Stimulated activated CD4-positive, alpha-beta T cell treated with anti-CD3 and anti-CD28 coated beads, Interleukin-12 subunit alpha, Interleukin-12 subunit beta, amount 100 ng/mL, for 4 hours (primary cell): ENCODE data around the gene SCFD2.
"Not testable (repeated sequence)": the region's sequence is repeated elsewhere in the genome, so short reads cannot be mapped to it uniquely, and the experiment has no call there.

Source experiments
- DNase-seq: peaks from one replicate; pipeline ENCODE4 v3.0.0-alpha.2; 2020

The SCFD2 gene

GRCh38 chr4:53185869-53186585 is 179.8 kb downstream of the SCFD2 start:
- DNase-seq: no peak

- DNase-seq: no peak
These were observed 182.1 kb downstream of the SCFD2 start for GRCh38 chr4:53183754-53184153.

DNA sequence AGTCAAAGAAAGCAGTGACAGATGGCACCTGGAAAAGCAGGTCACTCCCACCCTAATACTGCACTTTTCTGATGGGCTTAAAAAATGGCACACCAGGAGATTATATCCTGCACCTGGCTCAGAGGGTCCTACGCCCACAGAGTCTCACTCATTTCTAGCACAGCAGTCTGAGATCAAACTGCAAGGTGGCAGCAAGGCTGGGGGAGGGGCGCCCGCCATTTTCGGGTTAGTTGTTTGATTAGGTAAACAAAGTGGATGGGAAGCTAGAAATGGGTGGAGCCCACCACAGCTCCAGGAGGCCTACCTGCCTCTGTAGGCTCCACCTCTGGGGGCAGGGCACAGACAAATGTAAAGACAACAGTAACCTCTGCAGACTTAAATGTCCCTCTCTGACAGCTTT is 188.1 kb downstream of the SCFD2 start:
- not testable (repeated sequence) for DNase-seq

- DNase-seq: no peak
These were observed 190.2 kb downstream of the SCFD2 start for GRCh38 chr4:53175640-53176039.

DNA sequence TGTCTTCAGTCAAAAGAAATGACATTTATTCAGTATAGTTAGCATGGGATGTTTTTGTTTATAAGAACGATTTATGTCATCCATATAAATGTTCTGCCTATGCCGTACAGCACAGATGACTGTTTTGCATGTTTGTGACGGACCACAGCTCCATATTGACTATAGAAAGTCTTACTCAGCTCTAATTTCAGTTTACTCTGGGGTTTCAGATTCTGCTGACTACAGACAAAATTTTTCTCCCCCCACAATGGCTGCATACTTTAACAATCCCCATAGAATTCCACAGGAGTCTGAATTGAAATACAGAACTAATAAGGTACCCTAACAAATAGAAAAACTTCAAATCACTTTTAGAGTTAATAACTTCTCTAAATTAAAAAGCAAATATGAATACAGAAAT is 191.0 kb downstream of the SCFD2 start:
- no peak for DNase-seq

GRCh38 chr4:53173576-53173975 is 192.3 kb downstream of the SCFD2 start:
- no peak for DNase-seq

- no peak for DNase-seq
These were observed 194.1 kb downstream of the SCFD2 start for GRCh38 chr4:53171797-53172196.

GRCh38 chr4:53169695-53170617 is 195.9 kb downstream of the SCFD2 start:
- DNase-seq: no peak

DNA sequence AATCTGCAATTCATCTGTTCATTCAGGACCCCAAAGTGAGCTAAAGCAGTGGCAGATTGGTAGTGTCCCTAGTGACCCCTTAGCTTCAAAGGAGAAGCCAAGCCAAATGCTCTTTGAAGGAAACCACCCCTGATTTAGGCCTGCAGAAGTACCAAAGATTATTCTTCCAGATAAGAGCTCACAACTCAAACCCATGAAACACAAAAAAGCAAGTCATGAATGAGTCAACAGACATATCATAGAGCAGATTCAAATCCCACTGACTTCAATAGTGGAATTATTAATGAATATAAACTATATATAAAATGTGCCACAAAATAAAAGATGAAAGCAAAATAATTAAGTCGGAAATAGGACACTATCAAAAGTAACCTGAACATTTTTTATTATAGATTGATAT is 197.6 kb downstream of the SCFD2 start:
- no peak for DNase-seq

- no peak for DNase-seq
These were observed 202.9 kb downstream of the SCFD2 start for GRCh38 chr4:53162969-53163368.

GRCh38 chr4:53161787-53162433 is 204.0 kb downstream of the SCFD2 start:
- no peak for DNase-seq

GRCh38 chr4:53161051-53161786 is 204.6 kb downstream of the SCFD2 start:
- no peak for DNase-seq

DNA sequence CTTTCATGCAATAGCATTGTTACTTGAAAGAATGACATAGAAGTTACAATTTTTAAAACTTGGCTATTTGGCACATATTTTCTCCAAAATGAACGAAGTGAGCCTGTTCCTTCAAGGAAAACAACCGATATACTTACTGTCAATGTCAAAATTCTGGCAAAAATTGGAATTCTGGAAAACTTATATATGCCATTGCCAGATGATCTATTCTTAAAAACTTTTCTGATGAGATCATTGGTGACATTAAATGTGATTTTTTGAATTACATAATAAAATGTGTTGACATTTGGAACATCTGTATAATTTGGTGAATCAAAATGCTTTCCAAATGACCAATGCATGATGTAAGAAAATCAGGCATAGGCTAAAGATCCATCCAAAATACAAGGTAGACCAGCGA is 209.0 kb downstream of the SCFD2 start:
- DNase-seq: no peak

GRCh38 chr4:53152467-53152866 is 213.4 kb downstream of the SCFD2 start:
- DNase-seq: no peak

GRCh38 chr4:53151489-53151788 is 214.4 kb downstream of the SCFD2 start:
- no peak for DNase-seq

- DNase-seq: no peak
These were observed 215.0 kb downstream of the SCFD2 start for GRCh38 chr4:53150631-53151488.

DNA sequence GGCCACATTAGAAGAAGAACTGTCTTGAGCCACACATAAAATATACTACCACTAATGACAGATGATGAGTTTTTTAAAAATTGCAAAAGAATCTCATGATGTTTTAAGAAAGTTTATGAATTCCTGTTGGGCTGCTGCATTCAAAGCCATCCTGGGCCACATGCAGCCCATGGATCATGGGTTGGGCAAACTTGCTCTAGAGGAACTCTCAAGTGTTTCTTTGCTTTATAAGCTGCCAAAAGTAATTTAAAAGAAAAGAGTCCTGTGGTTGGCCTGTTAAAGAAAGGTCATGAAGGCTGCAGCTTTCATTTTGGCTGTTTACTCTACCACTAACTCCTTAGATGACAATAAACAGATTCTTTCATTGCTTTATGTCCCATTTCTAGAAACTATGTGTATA is 218.2 kb downstream of the SCFD2 start:
- no peak for DNase-seq

GRCh38 chr4:53147197-53147596 is 218.7 kb downstream of the SCFD2 start:
- no peak for DNase-seq

DNA sequence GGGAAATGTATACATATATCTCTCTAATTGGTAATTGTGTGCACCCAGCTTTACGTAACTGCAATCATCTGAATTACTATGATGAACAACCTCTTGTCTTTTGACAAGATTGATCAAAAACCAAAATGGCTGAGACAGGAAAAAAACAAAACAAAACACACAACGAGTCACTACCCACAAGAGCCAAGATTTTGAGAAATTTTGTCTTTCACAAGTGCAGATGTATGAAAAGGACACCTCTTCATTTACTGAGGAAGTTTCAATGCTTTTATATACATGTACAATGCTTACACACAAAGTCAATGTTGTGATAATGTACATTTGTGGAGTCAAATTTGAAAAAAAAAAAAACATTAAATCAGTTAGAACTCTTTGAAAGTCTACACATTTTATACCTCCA is 224.6 kb downstream of the SCFD2 start:
- DNase-seq: no peak

DNA sequence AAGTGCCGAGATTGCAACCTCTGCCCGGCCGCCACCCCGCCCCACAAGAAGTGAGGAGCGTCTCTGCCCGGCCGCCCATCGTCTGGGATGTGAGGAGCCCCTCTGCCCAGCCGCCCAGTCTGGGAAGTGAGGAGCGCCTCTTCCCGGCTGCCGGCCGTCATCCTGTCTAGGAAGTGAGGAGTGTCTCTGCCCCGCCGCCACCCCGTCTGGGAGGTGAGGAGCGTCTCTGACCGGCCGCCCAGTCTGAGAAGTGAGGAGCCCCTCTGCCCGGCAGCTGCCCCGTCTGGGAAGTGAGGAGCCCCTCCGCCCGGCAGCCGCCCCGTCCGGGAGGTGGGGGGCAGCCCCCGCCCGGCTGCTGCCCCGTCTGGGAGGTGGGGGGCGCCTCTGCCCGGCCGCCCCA is 226.6 kb downstream of the SCFD2 start:
- DNase-seq: not testable (repeated sequence)

DNA sequence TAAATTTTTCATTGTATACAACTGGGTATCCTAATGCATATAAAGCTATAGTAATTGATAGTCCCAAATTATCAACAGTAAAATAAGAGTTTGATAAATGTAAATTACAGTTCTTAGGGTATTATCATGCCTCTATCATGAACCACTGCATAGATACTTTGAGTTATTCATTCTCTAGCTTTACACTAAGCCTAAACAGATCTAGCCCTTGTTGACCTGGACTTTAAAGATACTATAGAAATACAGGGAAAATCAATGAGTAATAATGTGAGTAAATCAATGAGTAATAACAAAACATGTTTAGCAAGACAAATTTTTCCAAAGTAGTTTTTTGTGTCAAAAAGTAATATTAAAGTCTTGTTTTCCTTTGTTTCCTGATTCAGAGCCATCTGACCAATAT is 228.4 kb downstream of the SCFD2 start:
- no peak for DNase-seq

DNA sequence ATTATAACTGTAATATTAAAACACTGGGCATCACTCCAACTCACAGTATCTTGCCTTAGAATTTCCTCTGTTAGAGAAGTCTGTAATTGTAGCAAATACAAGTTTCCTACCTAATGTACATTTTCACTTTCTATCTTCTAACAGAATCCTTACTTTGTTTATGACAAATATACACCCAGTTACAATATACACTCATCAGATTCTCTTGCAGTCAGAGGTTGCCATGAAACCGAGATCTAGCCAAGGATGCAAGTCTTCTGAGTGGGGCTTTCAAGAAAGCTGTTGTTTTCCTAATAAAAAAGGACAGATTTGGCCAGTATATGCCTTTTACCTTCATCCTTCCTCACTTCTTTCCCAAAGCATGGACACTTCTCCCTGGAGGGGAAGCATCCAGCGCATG is 228.9 kb downstream of the SCFD2 start:
- no peak for DNase-seq
